Measurements from ENCODE around the gene CCDC88C.

Gene CCDC88C

GRCh38 chr14:91332986-91333649 is 84.5 kb downstream of the CCDC88C start:
- DNase-seq (ENCODE audit: low read depth) = no peak
- no peak overlapping the region for H3K4me3 ChIP-seq (ENCODE audit: low read depth, low read length)
- TF ChIP-seq CTCF (IDR thresholded peaks at IDR 0.05; ENCODE audit: insufficient read depth, low read depth, low read length, missing control alignments) = no peak

- TF ChIP-seq CTCF (IDR thresholded peaks at IDR 0.05; ENCODE audit: insufficient read depth, low read depth, low read length, missing control alignments) = no peak
- no peak overlapping the region for H3K4me3 ChIP-seq (ENCODE audit: low read depth, low read length)
- DNase-seq (ENCODE audit: low read depth) = no peak
These were observed 85.2 kb downstream of the CCDC88C start for GRCh38 chr14:91332171-91332985.

GRCh38 chr14:91331721-91332120 is 85.9 kb downstream of the CCDC88C start:
- TF ChIP-seq CTCF (IDR thresholded peaks at IDR 0.05; ENCODE audit: insufficient read depth, low read depth, low read length, missing control alignments) = no peak
- no peak overlapping the region for H3K4me3 ChIP-seq (ENCODE audit: low read depth, low read length)
- no peak for DNase-seq (ENCODE audit: low read depth)

GRCh38 chr14:91330856-91331255 is 86.8 kb downstream of the CCDC88C start:
- no peak overlapping the region for H3K4me3 ChIP-seq (ENCODE audit: low read depth, low read length)
- DNase-seq (ENCODE audit: low read depth) = no peak
- no peak for TF ChIP-seq CTCF (IDR thresholded peaks at IDR 0.05; ENCODE audit: insufficient read depth, low read depth, low read length, missing control alignments)

- no peak for TF ChIP-seq CTCF (IDR thresholded peaks at IDR 0.05; ENCODE audit: insufficient read depth, low read depth, low read length, missing control alignments)
- no peak for DNase-seq (ENCODE audit: low read depth)
- H3K4me3 ChIP-seq (ENCODE audit: low read depth, low read length) = no peak overlapping the region
These were observed 87.4 kb downstream of the CCDC88C start for GRCh38 chr14:91330096-91330696.

DNA sequence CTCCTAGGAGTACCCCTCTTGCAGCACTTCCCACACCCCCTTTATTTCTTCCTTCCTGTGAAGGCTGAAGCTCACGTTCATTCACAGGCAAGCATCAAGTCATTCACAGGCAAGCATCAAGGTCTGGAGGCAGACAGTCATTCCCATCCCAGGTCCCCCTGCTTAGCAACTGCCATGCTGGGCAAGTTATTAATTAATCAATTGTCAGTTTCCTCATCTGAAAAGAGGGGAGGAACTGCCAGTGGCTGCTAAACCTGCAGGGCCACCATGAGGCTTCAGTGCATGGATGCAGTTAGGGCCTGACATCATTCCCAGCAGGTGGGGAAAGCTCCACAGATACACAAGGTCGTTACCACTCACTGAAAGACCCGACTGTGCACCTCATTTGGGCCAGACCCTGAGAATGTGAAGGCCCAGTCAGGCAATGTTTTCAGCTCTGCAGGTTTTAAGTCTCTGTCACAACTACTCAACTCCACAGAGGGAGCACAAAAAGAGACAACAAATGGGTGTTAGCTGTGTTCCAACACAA is 88.1 kb downstream of the CCDC88C start:
- H3K4me3 ChIP-seq (ENCODE audit: low read depth, low read length) = no peak overlapping the region
- TF ChIP-seq CTCF (IDR thresholded peaks at IDR 0.05; ENCODE audit: insufficient read depth, low read depth, low read length, missing control alignments) = no peak
- DNase-seq (ENCODE audit: low read depth) = no peak

Data from GM12865 (cell line).